Small intestine (tissue), 16 donors: ENCODE results near the gene ABCF3. TPM values are rescaled to one million over a fixed set of nuclear protein-coding genes. Genes with fewer than 3 reads are reported as not detected.

Source experiments
- DNase-seq, 2 donors: peaks; one replicate each; pipeline versions ENCODE4 v3.0.0 to v3.0.0-alpha.2; 2013
- FAIRE-seq: peaks from 2 replicates; lab custom pipeline; 2012; peaks lifted over from hg19 to GRCh38; lab: Jason Lieb, UNC
- H3K27ac ChIP-seq, 3 donors: one replicate each; pipeline ENCODE4 v1.5.1; 2013; ENCODE audit warnings: low read length in 2 of 3, mild to moderate bottlenecking in 2 of 3, control low read depth in 1 of 3, inconsistent platforms in 1 of 3, low read depth in 1 of 3, moderate library complexity in 1 of 3
- H3K27me3 ChIP-seq, 3 donors: one replicate each; pipeline ENCODE4 v1.6.1; 2013; ENCODE audit warnings: low read length in 3 of 3, inconsistent platforms in 1 of 3; ENCODE audit not compliant: control insufficient read depth in 3 of 3, insufficient read depth in 3 of 3
- H3K36me3 ChIP-seq, 3 donors: one replicate each; pipeline ENCODE4 v1.6.1; 2013; ENCODE audit warnings: low read length in 3 of 3, inconsistent platforms in 1 of 3, low read depth in 1 of 3, mild to moderate bottlenecking in 1 of 3, moderate library complexity in 1 of 3; ENCODE audit not compliant: control insufficient read depth in 3 of 3, insufficient read depth in 2 of 3
- H3K4me1 ChIP-seq, 3 donors: one replicate each; pipeline ENCODE4 v1.6.1; 2013; ENCODE audit warnings: low read length in 2 of 3, inconsistent platforms in 1 of 3, low read depth in 1 of 3, mild to moderate bottlenecking in 1 of 3, moderate library complexity in 1 of 3; ENCODE audit not compliant: control insufficient read depth in 3 of 3, insufficient read depth in 2 of 3
- H3K4me3 ChIP-seq, 3 donors: one replicate each; pipeline ENCODE4 v1.5.1; 2013; ENCODE audit warnings: low read length in 3 of 3, control low read depth in 1 of 3, inconsistent platforms in 1 of 3, low read depth in 1 of 3, mild to moderate bottlenecking in 1 of 3, moderate library complexity in 1 of 3
- H3K9me3 ChIP-seq, 2 donors: one replicate each; pipeline ENCODE4 v1.6.1; 2013; ENCODE audit warnings: low read depth in 1 of 2, low read length in 1 of 2; ENCODE audit not compliant: control insufficient read depth in 2 of 2, insufficient read depth in 1 of 2
- WGBS, 3 donors: extraction: QIAGEN DNeasy Blood & Tissue Kit; methylation state at CpG; one replicate each; pipeline ENCODE4 v1.1.7; 2013; 5-methylcytosine and 5-hydroxymethylcytosine counted together
- long read RNA-seq, 10 donors: transcript quantifications; one replicate each; lab custom pipeline, GENCODE V29; 2026
- polyA plus RNA-seq, 4 donors: library from polyadenylated mRNA; stranded (reverse) in 3 of 4; unstranded in 1 of 4; fragments of 200-250 nt in 3 of 4; fragments of 120-200 nt in 1 of 4; gene quantifications; one replicate each; pipeline versions ENCODE4 v1.2.1 to v1.2.3, GENCODE V29; 2013
- donor health status: healthy with polysubstance abuse.
- donor health status: control.
- donor health status: control.
- donor health status: Bipolar disorder and iron deficiency.
- donor health status: healthy.

The ABCF3 gene, protein sequence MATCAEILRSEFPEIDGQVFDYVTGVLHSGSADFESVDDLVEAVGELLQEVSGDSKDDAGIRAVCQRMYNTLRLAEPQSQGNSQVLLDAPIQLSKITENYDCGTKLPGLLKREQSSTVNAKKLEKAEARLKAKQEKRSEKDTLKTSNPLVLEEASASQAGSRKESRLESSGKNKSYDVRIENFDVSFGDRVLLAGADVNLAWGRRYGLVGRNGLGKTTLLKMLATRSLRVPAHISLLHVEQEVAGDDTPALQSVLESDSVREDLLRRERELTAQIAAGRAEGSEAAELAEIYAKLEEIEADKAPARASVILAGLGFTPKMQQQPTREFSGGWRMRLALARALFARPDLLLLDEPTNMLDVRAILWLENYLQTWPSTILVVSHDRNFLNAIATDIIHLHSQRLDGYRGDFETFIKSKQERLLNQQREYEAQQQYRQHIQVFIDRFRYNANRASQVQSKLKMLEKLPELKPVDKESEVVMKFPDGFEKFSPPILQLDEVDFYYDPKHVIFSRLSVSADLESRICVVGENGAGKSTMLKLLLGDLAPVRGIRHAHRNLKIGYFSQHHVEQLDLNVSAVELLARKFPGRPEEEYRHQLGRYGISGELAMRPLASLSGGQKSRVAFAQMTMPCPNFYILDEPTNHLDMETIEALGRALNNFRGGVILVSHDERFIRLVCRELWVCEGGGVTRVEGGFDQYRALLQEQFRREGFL
- 10 to 100 TPM; 43.7 to 93.5 (median 65.4) TPM for polyA plus RNA-seq
- long read RNA-seq, donor 1: 0 reads
- long read RNA-seq, donor 2, partial matches to known transcripts: 5 of 6 reads
- long read RNA-seq, donor 2, other reads (novel, unspliced or antisense): 0 of 6 reads
- long read RNA-seq, donor 3, partial matches to known transcripts: 12 of 18 reads
- long read RNA-seq, donor 3, other reads (novel, unspliced or antisense): 0 of 18 reads
- long read RNA-seq, donor 4, partial matches to known transcripts: 0 of 1 reads
- long read RNA-seq, donor 4, other reads (novel, unspliced or antisense): 0 of 1 reads
- long read RNA-seq, donor 5, partial matches to known transcripts: 11 of 15 reads
- long read RNA-seq, donor 5, other reads (novel, unspliced or antisense): 0 of 15 reads
- long read RNA-seq, donor 6, partial matches to known transcripts: 9 of 16 reads
- long read RNA-seq, donor 6, other reads (novel, unspliced or antisense): 0 of 16 reads
- long read RNA-seq, donor 7: 0 reads
- long read RNA-seq, donor 8: 0 reads
- long read RNA-seq, donor 9: 0 reads
- long read RNA-seq, donor 10, transcript ABCF3-203 (21 exons, 2,624 nt): major isoform, 5 of 6 reads
- long read RNA-seq, donor 10, partial matches to known transcripts: 0 of 6 reads
- long read RNA-seq, donor 10, other reads (novel, unspliced or antisense): 0 of 6 reads

DNA sequence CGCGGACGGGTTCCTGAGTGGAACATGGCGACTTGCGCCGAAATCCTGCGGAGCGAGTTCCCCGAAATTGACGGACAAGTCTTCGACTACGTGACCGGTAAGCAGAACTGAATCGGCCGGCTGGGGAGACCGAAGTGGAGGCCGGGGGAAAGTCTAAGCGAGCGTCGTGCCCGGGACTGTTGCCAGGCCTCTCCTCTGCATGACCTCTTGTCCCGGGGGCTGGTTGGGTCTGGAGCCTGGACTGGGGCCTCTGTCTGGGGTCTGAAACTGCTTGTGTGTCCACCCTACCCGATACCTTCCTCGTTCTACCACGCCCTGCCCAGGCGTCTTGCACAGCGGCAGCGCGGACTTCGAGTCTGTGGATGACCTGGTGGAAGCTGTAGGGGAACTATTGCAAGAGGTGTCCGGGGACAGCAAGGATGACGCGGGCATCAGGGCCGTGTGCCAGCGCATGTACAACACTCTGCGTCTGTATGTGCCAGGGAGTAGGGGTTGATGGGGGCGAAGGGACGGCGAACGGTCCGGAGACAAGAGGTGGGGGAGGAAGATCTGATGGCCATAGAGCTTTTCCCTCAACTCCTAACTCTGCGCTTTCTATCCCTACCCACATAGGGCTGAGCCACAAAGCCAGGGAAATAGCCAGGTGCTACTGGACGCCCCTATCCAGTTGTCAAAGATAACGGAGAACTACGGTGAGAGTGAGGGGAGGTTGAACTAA, at the start of gene ABCF3:
TSS of gene ABCF3 (plus strand) at position 16 of the 718 bp plus-strand sequence. CDS start at position 25, 9 bp downstream.
- no peak for FAIRE-seq
- Histone ChIP-seq H3K27me3 (no peaks in the 10 kb centered on the region), H3K4me1 (peaks cover 0 to 19% (median 5%) of the 10 kb centered on the region in 3 donors), H3K27ac (peak within 1 kb of the TSS; percentile 56 to 91 (median 85)), H3K36me3 (peaks cover 16 to 67% (median 25%) of the 10 kb centered on the region in 3 donors), H3K9me3 (no peaks in the 10 kb centered on the region), H3K4me3 (peak within 1 kb of the TSS; percentile 79 to 96 (median 87))
- DNase-seq: peak in 1 of 2 donors; percentile 71
- WGBS, 3 donors: 1% methylated on average over 45 of the region's 45 CpGs

DNA sequence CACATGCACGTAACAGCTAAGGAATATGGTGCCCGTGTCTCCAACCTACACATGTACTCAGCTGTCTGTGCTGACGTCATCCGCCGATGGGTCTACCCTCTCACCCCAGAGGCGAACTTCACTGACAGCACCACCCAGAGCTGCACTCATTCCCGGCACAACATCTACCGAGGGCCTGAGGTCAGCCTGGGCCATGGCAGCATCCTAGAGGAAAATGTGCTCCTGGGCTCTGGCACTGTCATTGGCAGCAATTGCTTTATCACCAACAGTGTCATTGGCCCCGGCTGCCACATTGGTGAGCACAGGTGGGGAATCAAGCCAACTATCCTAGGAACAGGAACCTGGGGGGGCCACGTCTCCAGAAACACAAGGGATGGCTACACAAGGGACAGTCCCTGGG, 45.6 kb upstream of the ABCF3 start:
- H3K9me3 ChIP-seq: no peaks in the 10 kb centered on the region
- H3K27ac ChIP-seq: no peak overlapping the region
- H3K27me3 ChIP-seq: no peaks in the 10 kb centered on the region
- H3K4me3 ChIP-seq: no peak overlapping the region
- 91 to 93% (median 93%) methylated on average over 10 of the region's 10 CpGs for WGBS, 3 donors
- DNase-seq (no peak), FAIRE-seq (no peak)
- peaks cover 4 to 28% (median 5%) of the 10 kb centered on the region in 3 donors for H3K4me1 ChIP-seq
- peaks cover 20 to 68% (median 35%) of the 10 kb centered on the region in 3 donors for H3K36me3 ChIP-seq

DNA sequence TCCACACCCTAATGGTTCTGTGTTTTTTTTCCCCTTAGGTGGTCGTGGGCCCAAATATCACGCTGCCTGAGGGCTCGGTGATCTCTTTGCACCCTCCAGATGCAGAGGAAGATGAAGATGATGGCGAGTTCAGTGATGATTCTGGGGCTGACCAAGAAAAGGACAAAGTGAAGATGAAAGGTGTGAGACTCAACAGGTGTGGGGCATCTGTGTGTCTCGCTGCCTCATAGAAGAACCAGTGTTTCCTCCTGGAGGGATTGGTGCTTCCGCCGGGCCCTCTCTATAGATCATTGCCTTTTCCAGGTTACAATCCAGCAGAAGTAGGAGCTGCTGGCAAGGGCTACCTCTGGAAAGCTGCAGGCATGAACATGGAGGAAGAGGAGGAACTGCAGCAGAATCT, 43.8 kb upstream of the ABCF3 start:
- FAIRE-seq (no peak), DNase-seq (no peak)
- H3K4me3 ChIP-seq: no peak overlapping the region
- H3K4me1 ChIP-seq: peaks cover 0 to 23% (median 0%) of the 10 kb centered on the region in 3 donors
- peaks cover 18 to 75% (median 37%) of the 10 kb centered on the region in 3 donors for H3K36me3 ChIP-seq
- H3K27ac ChIP-seq: no peak overlapping the region
- no peaks in the 10 kb centered on the region for H3K9me3 ChIP-seq
- 91 to 95% (median 93%) methylated on average over 7 of the region's 7 CpGs for WGBS, 3 donors
- H3K27me3 ChIP-seq: no peaks in the 10 kb centered on the region

DNA sequence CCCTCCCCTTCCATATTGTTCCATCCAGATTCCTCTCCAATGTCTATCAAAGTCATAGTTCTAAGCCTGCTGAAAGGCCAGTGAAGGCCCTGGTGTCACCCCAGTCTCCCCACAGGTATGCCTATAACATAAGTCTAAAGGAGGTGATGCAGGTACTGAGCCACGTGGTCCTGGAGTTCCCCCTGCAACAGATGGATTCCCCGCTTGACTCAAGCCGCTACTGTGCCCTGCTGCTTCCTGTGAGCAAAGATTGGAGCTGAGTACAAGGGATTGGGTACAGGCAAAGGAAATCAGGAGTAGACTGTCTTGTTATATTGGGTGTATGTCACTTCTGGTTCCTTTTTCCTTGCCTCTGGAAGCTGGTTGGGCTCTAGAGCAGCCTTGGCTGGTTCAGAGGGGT, 42.7 kb upstream of the ABCF3 start:
- Histone ChIP-seq H3K27ac (no peak overlapping the region), H3K27me3 (no peaks in the 10 kb centered on the region), H3K36me3 (peaks cover 17 to 67% (median 37%) of the 10 kb centered on the region in 3 donors), H3K9me3 (no peaks in the 10 kb centered on the region), H3K4me1 (peaks cover 0 to 26% (median 0%) of the 10 kb centered on the region in 3 donors), H3K4me3 (no peak overlapping the region)
- DNase-seq (no peak), FAIRE-seq (no peak)
- 80 to 87% (median 86%) methylated on average over 3 of the region's 3 CpGs for WGBS, 3 donors

DNA sequence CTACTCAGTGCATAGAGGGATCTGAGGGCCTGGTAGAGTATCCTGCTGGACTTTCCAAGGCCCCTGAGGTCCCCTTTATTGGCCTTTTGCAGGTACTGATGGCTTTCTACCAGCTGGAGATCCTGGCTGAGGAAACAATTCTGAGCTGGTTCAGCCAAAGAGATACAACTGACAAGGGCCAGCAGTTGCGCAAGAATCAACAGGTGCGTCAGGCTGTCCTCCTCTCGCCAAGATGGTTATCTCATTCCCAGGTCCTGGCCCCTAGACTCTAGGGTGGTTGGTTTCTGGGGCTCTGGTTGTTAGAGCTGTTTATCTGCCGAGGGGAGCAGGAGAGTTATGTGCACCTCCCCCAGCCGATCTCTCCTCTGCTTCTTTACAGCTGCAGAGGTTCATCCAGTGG, 41.5 kb upstream of the ABCF3 start:
- Histone ChIP-seq H3K9me3 (no peaks in the 10 kb centered on the region), H3K27me3 (no peaks in the 10 kb centered on the region), H3K4me3 (no peak overlapping the region), H3K27ac (peak overlapping the region in 1 of 3 donors; percentile 88), H3K4me1 (peaks cover 0 to 27% (median 0%) of the 10 kb centered on the region in 3 donors), H3K36me3 (peaks cover 17 to 57% (median 37%) of the 10 kb centered on the region in 3 donors)
- no peak for FAIRE-seq
- WGBS, 3 donors: 55 to 60% (median 57%) methylated on average over 5 of the region's 5 CpGs
- no peak for DNase-seq

DNA sequence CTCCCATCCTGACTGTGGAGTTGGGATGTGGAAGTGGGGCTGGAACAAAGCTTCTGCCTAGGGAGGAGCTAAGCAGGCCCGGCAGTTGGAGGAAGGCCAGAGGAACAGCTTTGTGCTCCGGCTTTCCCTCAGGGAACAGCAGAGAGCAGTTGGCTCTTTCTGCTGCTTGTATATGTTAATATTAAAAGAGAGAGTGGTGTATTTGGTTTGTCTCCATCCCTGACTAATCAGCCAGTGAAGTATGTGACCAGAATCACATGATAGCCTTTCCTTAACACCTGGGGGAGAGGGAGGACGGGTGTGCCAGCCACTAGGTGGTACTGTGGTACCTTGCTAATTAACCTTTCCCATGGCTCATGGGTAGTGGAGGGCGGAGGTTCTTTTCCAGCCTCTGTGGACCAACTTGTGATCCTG, 40.9 kb upstream of the ABCF3 start:
- H3K36me3 ChIP-seq: peaks cover 17 to 55% (median 37%) of the 10 kb centered on the region in 3 donors
- FAIRE-seq (no peak), DNase-seq (peak; percentile 85)
- H3K4me3 ChIP-seq: no peak overlapping the region
- peaks cover 0 to 27% (median 0%) of the 10 kb centered on the region in 3 donors for H3K4me1 ChIP-seq
- H3K27ac ChIP-seq: peak overlapping the region in 2 of 3 donors; percentile 45 to 88
- 16 to 26% (median 23%) methylated on average over 4 of the region's 4 CpGs for WGBS, 3 donors
- H3K9me3 ChIP-seq: no peaks in the 10 kb centered on the region
- H3K27me3 ChIP-seq: no peaks in the 10 kb centered on the region

DNA sequence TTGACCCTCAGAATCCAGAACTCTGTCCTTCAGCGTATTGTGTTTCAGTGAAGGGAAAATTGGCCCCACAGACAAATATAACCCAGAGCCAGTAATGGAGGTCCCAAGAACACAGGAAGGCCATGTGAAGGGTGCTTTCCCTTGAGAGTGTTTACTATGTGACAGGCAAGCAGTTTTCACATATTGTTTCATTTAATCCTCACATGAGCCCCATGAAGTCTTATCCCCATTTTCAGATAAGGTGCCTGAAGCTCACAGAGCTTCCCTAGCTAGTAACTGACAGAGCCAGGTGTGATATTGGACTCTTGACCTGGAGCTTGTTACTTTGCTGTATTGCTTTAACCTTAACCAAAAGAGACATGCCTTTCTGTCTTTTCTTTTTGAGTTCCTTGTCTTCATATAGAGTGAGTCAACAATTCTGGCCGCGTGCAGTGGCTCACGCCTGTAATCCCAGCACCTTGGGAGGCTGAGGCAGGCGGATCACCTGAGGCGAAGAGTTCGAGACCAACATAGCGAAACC, 40.2 kb upstream of the ABCF3 start:
- peak; percentile 67 to 80 for DNase-seq
- no peak for FAIRE-seq
- Histone ChIP-seq H3K27ac (peak overlapping the region; percentile 45 to 88 (median 60)), H3K4me1 (peaks cover 0 to 27% (median 0%) of the 10 kb centered on the region in 3 donors), H3K4me3 (no peak overlapping the region), H3K9me3 (no peaks in the 10 kb centered on the region), H3K27me3 (no peaks in the 10 kb centered on the region), H3K36me3 (peaks cover 17 to 49% (median 32%) of the 10 kb centered on the region in 3 donors)
- 29 to 60% (median 42%) methylated on average over 8 of the region's 8 CpGs for WGBS, 3 donors
